ENCODE results near the gene MECP2.
"Not testable (repeated sequence)": the region's sequence is repeated elsewhere in the genome, so short reads cannot be mapped to it uniquely, and the experiment has no call there.

MECP2 gene

GRCh38 chrX:153993079-153993478 lies 104.4 kb downstream of the MECP2 start:
- DNase-seq (ENCODE audit: low spot score) = no peak

- no peak for DNase-seq (ENCODE audit: low spot score)
Measured at GRCh38 chrX:153992180-153992579, 105.3 kb downstream of the MECP2 start.

GRCh38 chrX:153991013-153991580 lies 106.4 kb downstream of the MECP2 start:
- no peak for DNase-seq (ENCODE audit: low spot score)

- DNase-seq (ENCODE audit: low spot score) = no peak
Measured at GRCh38 chrX:153989973-153990655, 107.4 kb downstream of the MECP2 start.

- no peak for DNase-seq (ENCODE audit: low spot score)
Measured at GRCh38 chrX:153988493-153988892, 109.0 kb downstream of the MECP2 start.

GRCh38 chrX:153984351-153985178 lies 113.0 kb downstream of the MECP2 start:
- no peak for DNase-seq (ENCODE audit: low spot score)

- no peak for DNase-seq (ENCODE audit: low spot score)
Measured at GRCh38 chrX:153983321-153983801, 114.2 kb downstream of the MECP2 start.

GRCh38 chrX:153981771-153982533 lies 115.6 kb downstream of the MECP2 start:
- peak; percentile 76 for DNase-seq (ENCODE audit: low spot score)

GRCh38 chrX:153981231-153981630 lies 116.3 kb downstream of the MECP2 start:
- DNase-seq (ENCODE audit: low spot score) = no peak

- not testable (repeated sequence) for DNase-seq (ENCODE audit: low spot score)
Measured at GRCh38 chrX:153980394-153980793, 117.1 kb downstream of the MECP2 start.

GRCh38 chrX:153974726-153975286 lies 122.7 kb downstream of the MECP2 start:
- peak; percentile 1 for DNase-seq (ENCODE audit: low spot score)

- DNase-seq (ENCODE audit: low spot score) = peak; percentile 3
Measured at GRCh38 chrX:153974003-153974725, 123.4 kb downstream of the MECP2 start.

- DNase-seq (ENCODE audit: low spot score) = peak; percentile 1
Measured at GRCh38 chrX:153973127-153974002, 124.2 kb downstream of the MECP2 start.

GRCh38 chrX:153972368-153973126 lies 125.0 kb downstream of the MECP2 start, which contains the start of gene TMEM187:
Gene TMEM187, plus strand, starts transcription at chrX:153972754. Its CDS starts 9,309 bp downstream, at chrX:153982063.
- peak; percentile 88 for DNase-seq (ENCODE audit: low spot score)
